ENCODE results near the gene PRKCZ.

GRCh38 chr1:2060535-2060934, 10.3 kb downstream of the PRKCZ start:
- TF ChIP-seq POLR2AphosphoS5 (IDR thresholded peaks at IDR 0.05; ENCODE audit: low read depth, low read length) (no peak), REST (IDR thresholded peaks at IDR 0.05; ENCODE audit: insufficient read depth in 1 of 2, low read depth in 2 of 2, low read length in 2 of 2) (no peak)

Data from PFSK-1 (cell line).